K562 (cell line): Measurements from ENCODE around the gene DCAF11. TPM values are rescaled to one million over a fixed set of nuclear protein-coding genes. Genes with fewer than 3 reads are reported as not detected.

ENCODE experiments used
- BRF1 ChIP-seq: IDR thresholded peaks from 3 replicates; pipeline ENCODE4 v1.6.1; 2011; ENCODE audit warnings: borderline replicate concordance, mild to moderate bottlenecking; ENCODE audit not compliant: insufficient read length; ENCODE audit errors: extremely low read depth
- DNMT1 ChIP-seq: fragments of 450-650 bp; IDR thresholded peaks from 2 replicates; pipeline ENCODE4 v1.6.1; 2016; ENCODE audit warnings: antibody characterized with exemption, mild to moderate bottlenecking
- FOXM1 ChIP-seq, 2 experiments: fragments of 450-650 bp in 1 of 2; sonication (generic) in 1 of 2; formaldehyde crosslinking in 1 of 2; IDR thresholded peaks; 2 replicates each; pipeline versions ENCODE4 v1.6.1 to v1.9.0; 2017 to 2022; ENCODE audit warnings: low read depth in 2 of 2, mild to moderate bottlenecking in 2 of 2, missing genetic modification reagents in 1 of 2, moderate library complexity in 1 of 2
- ILF3 ChIP-seq: fragments of 450-650 bp; IDR thresholded peaks from 2 replicates; pipeline ENCODE4 v1.6.1; 2018; ENCODE audit warnings: antibody characterized with exemption, mild to moderate bottlenecking, moderate library complexity, borderline replicate concordance
- MAFF ChIP-seq: IDR thresholded peaks from 2 replicates; pipeline ENCODE4 v1.6.1; 2012; ENCODE audit warnings: low read length, improper control_type of control experiment
- PML ChIP-seq: IDR thresholded peaks from 2 replicates; pipeline ENCODE4 v1.6.1; 2012; ENCODE audit warnings: low read length, inconsistent platforms
- STAG1 ChIP-seq: sonication (generic); formaldehyde crosslinking; IDR thresholded peaks from 2 replicates; pipeline ENCODE4 v1.5.0; 2020; ENCODE audit warnings: missing genetic modification reagents, borderline replicate concordance
- SUPT5H ChIP-seq: fragments of 450-650 bp; IDR thresholded peaks from 2 replicates; pipeline ENCODE4 v1.6.1; 2016
- TCFL5 ChIP-seq: fragments of 250-450 bp; sonication (Bioruptor Pico); conservative IDR thresholded peaks from 2 replicates; pipeline ENCODE4 v1.6.1; 2021; ENCODE audit warnings: mild to moderate bottlenecking, moderate library complexity, matching md5 sums
- TSC22D4 ChIP-seq: fragments of 450-650 bp; IDR thresholded peaks from 2 replicates; pipeline ENCODE4 v1.6.1; 2016; ENCODE audit warnings: missing genetic modification characterization, missing biosample characterization, control low read depth
- XRCC3 ChIP-seq: fragments of 450-650 bp; IDR thresholded peaks from 2 replicates; pipeline ENCODE4 v1.6.1; 2017; ENCODE audit warnings: mild to moderate bottlenecking, moderate library complexity
- ZNF584 ChIP-seq: fragments of 200-800 bp; sonication (Bioruptor generic); IDR thresholded peaks from 2 replicates; pipeline ENCODE4 v1.6.1; 2016; ENCODE audit warnings: low read depth, mild to moderate bottlenecking, missing genetic modification characterization, missing compliant biosample characterization
- polyA plus RNA-seq, 8 experiments: library from polyadenylated mRNA; depleted of rRNA in 4 of 8; stranded (reverse) in 5 of 8; unstranded in 3 of 8; fragments of >200 nt; fragmentation: Nextera tagmentation in 2 of 8; fragmentation: Illumina TruSeq in 1 of 8; extraction: Ambion mirVana in 2 of 8; extraction: Trizol in 1 of 8; gene quantifications; 2 replicates each; pipeline versions ENCODE4 v1.2.1 to v1.2.3, GENCODE V29; 2011 to 2014; ENCODE audit warnings: inconsistent platforms in 1 of 8, missing spikeins in 1 of 8
- total RNA-seq, 7 experiments: library from RNA; depleted of rRNA in 6 of 7; stranded (reverse); fragments of >200 nt in 6 of 7; fragmentation: Illumina TruSeq in 2 of 7; extraction: Trizol in 2 of 7; gene quantifications; 2 replicates each; pipeline versions ENCODE4 v1.2.1 to v1.2.3, GENCODE V29; 2011 to 2021; ENCODE audit warnings: low replicate concordance in 1 of 7
- TF ChIP-seq, protein P1 (sequence below): fragments of 200-800 bp; sonication (Bioruptor generic); IDR thresholded peaks from 2 replicates; pipeline ENCODE4 v1.6.1; 2017; ENCODE audit warnings: missing genetic modification characterization, missing compliant biosample characterization
- TF ChIP-seq, protein P2 (sequence below): sonication (generic); formaldehyde crosslinking; IDR thresholded peaks from 2 replicates; pipeline ENCODE4 v1.8.1; 2022; ENCODE audit warnings: missing genetic modification reagents
- TF ChIP-seq, protein P3 (sequence below): fragments of 450-650 bp; IDR thresholded peaks from 2 replicates; pipeline ENCODE4 v1.6.1; 2017; ENCODE audit warnings: mild to moderate bottlenecking, moderate library complexity

The DCAF11 gene
- total and polyA plus RNA-seq, 9 of the 15 experiments (the other 6 are each of a cell fraction or from before 2014, with no cell fraction given): 8.5 to 46.2 (median 36.4) TPM

DNA sequence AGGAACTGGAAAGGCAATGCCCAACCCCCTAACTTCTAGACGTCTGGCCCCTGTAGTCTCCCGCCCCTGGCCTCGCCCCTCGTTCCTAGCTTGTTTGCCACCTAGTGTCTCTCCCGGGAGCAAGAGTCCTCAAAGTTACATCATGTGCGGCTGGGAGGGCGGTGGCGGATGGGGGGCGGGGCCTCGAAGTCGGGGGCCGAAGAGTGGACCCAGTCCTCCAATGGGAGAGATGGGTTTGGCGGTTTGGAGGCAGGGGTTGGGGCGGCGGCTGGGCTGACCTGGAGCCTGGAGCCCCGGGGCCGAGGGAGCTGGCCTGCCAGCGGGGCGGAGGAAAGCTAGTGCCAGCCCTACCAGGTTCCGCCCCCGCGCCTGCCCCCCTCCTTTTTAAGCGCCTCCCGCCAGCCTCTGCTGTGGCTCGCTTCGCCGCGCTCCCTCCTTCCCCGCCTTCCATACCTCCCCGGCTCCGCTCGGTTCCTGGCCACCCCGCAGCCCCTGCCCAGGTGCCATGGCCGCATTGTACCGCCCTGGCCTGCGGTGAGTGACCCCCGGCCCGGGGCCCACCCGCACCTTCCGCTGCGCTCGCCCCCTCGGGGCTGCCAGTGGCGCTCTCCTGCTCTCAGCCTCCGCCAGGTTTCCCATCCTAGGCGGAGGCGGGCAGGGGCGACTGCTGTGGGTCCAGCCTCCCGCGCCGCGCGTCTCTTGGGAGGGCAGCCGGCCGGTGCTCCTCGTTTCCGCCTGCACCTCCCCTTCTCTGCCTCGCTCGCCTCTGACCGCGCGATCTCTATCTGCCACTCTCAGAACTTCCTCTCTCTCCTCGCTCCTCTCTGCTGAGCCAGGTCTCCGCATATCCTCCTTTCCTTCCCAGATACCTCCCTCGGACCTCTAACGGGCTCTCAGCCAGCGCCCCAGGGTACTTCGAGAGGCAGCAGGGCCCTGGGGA, 20.4 kb upstream of the DCAF11 start, which contains the start of gene PCK2 (continued):
- no peak for TF ChIP-seq ILF3
- TF ChIP-seq TCFL5 (CRISPR knock-in tag): no peak
- TF ChIP-seq ZNF584 (CRISPR knock-in tag): 0 out of 2 replicates have a peak, but pooled peaks have one; percentile 23
- TF ChIP-seq DNMT1: no peak
- TF ChIP-seq TSC22D4 (tag): no peak
- no peak for TF ChIP-seq BRF1
- TF ChIP-seq XRCC3: no peak
- TF ChIP-seq MAFF: no peak
- TF ChIP-seq FOXM1 (IDR thresholded peaks at IDR 0.05; ENCODE audit: low read depth): no peak
- no peak for TF ChIP-seq FOXM1 (CRISPR knock-in tag; IDR thresholded peaks at IDR 0.05; ENCODE audit: low read depth)
- TF ChIP-seq, protein P1, sequence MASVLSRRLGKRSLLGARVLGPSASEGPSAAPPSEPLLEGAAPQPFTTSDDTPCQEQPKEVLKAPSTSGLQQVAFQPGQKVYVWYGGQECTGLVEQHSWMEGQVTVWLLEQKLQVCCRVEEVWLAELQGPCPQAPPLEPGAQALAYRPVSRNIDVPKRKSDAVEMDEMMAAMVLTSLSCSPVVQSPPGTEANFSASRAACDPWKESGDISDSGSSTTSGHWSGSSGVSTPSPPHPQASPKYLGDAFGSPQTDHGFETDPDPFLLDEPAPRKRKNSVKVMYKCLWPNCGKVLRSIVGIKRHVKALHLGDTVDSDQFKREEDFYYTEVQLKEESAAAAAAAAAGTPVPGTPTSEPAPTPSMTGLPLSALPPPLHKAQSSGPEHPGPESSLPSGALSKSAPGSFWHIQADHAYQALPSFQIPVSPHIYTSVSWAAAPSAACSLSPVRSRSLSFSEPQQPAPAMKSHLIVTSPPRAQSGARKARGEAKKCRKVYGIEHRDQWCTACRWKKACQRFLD (CRISPR knock-in tag): no peak
- TF ChIP-seq, protein P2, sequence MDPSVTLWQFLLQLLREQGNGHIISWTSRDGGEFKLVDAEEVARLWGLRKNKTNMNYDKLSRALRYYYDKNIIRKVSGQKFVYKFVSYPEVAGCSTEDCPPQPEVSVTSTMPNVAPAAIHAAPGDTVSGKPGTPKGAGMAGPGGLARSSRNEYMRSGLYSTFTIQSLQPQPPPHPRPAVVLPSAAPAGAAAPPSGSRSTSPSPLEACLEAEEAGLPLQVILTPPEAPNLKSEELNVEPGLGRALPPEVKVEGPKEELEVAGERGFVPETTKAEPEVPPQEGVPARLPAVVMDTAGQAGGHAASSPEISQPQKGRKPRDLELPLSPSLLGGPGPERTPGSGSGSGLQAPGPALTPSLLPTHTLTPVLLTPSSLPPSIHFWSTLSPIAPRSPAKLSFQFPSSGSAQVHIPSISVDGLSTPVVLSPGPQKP: no peak
- TF ChIP-seq SUPT5H: peak; percentile 95
- TF ChIP-seq, protein P3, sequence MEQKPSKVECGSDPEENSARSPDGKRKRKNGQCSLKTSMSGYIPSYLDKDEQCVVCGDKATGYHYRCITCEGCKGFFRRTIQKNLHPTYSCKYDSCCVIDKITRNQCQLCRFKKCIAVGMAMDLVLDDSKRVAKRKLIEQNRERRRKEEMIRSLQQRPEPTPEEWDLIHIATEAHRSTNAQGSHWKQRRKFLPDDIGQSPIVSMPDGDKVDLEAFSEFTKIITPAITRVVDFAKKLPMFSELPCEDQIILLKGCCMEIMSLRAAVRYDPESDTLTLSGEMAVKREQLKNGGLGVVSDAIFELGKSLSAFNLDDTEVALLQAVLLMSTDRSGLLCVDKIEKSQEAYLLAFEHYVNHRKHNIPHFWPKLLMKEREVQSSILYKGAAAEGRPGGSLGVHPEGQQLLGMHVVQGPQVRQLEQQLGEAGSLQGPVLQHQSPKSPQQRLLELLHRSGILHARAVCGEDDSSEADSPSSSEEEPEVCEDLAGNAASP: no peak
- TF ChIP-seq PML: peak; percentile 50
- TF ChIP-seq STAG1 (CRISPR knock-in tag): no peak
